PC-9 (cell line): ENCODE data around the gene IPO4. TPM values are rescaled to one million over a fixed set of nuclear protein-coding genes. Genes with fewer than 3 reads are reported as not detected.
"Not testable (repeated sequence)": the region's sequence is repeated elsewhere in the genome, so short reads cannot be mapped to it uniquely, and the experiment has no call there.

Source experiments
- BruUV-seq: library from RNA; stranded (reverse); fragments of 400-500 nt; replicated peaks from 2 replicates; lab custom pipeline; 2021; lab: Mats Ljungman, UMichigan
- CTCF ChIA-PET: fragments of 300-600 bp; sonication (Branson Sonifier 250); formaldehyde crosslinking; loops from one replicate; lab custom pipeline; 2022; ENCODE audit warnings: antibody characterized with exemption; lab: Charles Lee
- POLR2A ChIA-PET: fragments of 300-600 bp; sonication (Branson Sonifier 250); formaldehyde crosslinking; loops from one replicate; lab custom pipeline; 2022; ENCODE audit warnings: antibody characterized with exemption; ENCODE audit not compliant: unreplicated experiment; lab: Charles Lee
- DNase-seq, 2 experiments: peaks; one replicate each; pipeline versions ENCODE4 v3.0.0 to v3.0.0-alpha.2; 2015 to 2022; ENCODE audit warnings: mixed read lengths in 1 of 2
- H2AFZ ChIP-seq: fragments of 200-600 bp; sonication (generic); 2 replicates; pipeline ENCODE4 v1.8.1; 2017; ENCODE audit warnings: antibody characterized with exemption
- H3F3A ChIP-seq: fragments of 200-600 bp; sonication (generic); 2 replicates; pipeline ENCODE4 v1.8.1; 2017; ENCODE audit warnings: antibody characterized with exemption, mild to moderate bottlenecking, low read depth; ENCODE audit not compliant: insufficient read depth
- H3K27ac ChIP-seq: fragments of 200-600 bp; sonication (generic); 2 replicates; pipeline ENCODE4 v1.6.1; 2016; ENCODE audit warnings: mixed run types
- H3K27me3 ChIP-seq: fragments of 200-600 bp; sonication (generic); 2 replicates; pipeline ENCODE4 v1.6.1; 2016; ENCODE audit warnings: low read depth, mixed run types; ENCODE audit not compliant: insufficient read depth
- H3K36me3 ChIP-seq: fragments of 200-600 bp; sonication (generic); 2 replicates; pipeline ENCODE4 v1.6.1; 2016; ENCODE audit warnings: low read depth, mixed run types
- H3K4me1 ChIP-seq: fragments of 200-600 bp; sonication (generic); replicated peaks from 2 replicates; pipeline ENCODE4 v1.6.1; 2016; ENCODE audit warnings: mixed run types; ENCODE audit not compliant: insufficient read depth
- H3K4me2 ChIP-seq: fragments of 200-600 bp; sonication (generic); 2 replicates; pipeline ENCODE4 v1.6.1; 2017; ENCODE audit warnings: mixed run types
- H3K4me3 ChIP-seq: fragments of 200-600 bp; sonication (generic); 2 replicates; pipeline ENCODE4 v1.6.1; 2016; ENCODE audit warnings: mixed run types
- H3K79me2 ChIP-seq: fragments of 200-600 bp; sonication (generic); 2 replicates; pipeline ENCODE4 v1.6.1; 2017; ENCODE audit warnings: low read depth, mixed run types
- H3K9me2 ChIP-seq: fragments of 200-600 bp; sonication (generic); 2 replicates; pipeline ENCODE4 v1.8.1; 2017; ENCODE audit warnings: mild to moderate bottlenecking; ENCODE audit not compliant: insufficient read depth
- H3K9me3 ChIP-seq: fragments of 200-600 bp; sonication (generic); 2 replicates; pipeline ENCODE4 v1.8.1; 2016; ENCODE audit warnings: low read depth; ENCODE audit not compliant: insufficient read depth
- H4K20me1 ChIP-seq: fragments of 200-600 bp; sonication (generic); 2 replicates; pipeline ENCODE4 v1.8.1; 2017; ENCODE audit not compliant: insufficient read depth
- EZH2 ChIP-seq: fragments of 200-600 bp; sonication (generic); IDR thresholded peaks from 2 replicates; pipeline ENCODE4 v1.8.0; 2017; ENCODE audit warnings: antibody characterized with exemption, low read depth
- intact Hi-C: fragments of 100-400 bp; cut with micrococcal nuclease; formaldehyde crosslinking; loops from one replicate; pipeline ENCODE4 v1.10.0; 2022; ENCODE audit not compliant: unreplicated experiment
- total RNA-seq: library from RNA; stranded (reverse); gene quantifications from 2 replicates; pipeline ENCODE4 v1.2.3, GENCODE V29; 2021
- TF ChIP-seq, protein P1 (sequence below): fragments of 200-600 bp; sonication (generic); conservative IDR thresholded peaks from 2 replicates; pipeline ENCODE4 v1.6.1; 2017; ENCODE audit warnings: mixed run types, antibody characterized with exemption, mild to moderate bottlenecking, moderate library complexity

The IPO4 gene
- total RNA-seq, 1 experiment from 2014 or later = 44.1 TPM

DNA sequence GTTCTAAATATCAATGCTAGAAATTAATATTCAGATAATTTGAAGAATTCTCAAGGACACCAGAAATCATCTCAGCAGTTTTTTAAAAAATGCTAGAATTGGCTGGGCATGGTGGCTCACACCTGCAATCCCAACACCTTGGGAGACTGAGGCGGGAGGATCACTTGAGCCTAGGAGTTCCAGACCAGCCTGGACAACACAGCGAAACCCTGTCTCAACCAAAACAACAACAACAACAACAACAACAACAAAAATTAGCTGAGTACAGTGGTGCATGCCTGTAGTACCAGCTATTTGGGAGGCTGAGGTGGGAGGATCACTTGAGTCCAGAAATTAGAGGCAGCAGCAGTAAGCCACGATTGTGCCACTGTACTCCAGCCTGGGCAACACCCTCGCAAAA lies 30.5 kb upstream of the IPO4 start:
- no peaks in the 10 kb centered on the region for H3K9me2 ChIP-seq
- DNase-seq = no peak
- BruUV-seq = no TSS peak

GRCh38 chr14:24216876-24217275 lies 28.3 kb upstream of the IPO4 start:
- H3K79me2 ChIP-seq, H3K27me3 ChIP-seq, H3K4me3 ChIP-seq, H3K9me3 ChIP-seq, H3K4me1 ChIP-seq, DNase-seq, H3K4me2 ChIP-seq, POLR2A ChIA-PET, H3K9me2 ChIP-seq, BruUV-seq, CTCF ChIA-PET, H2AFZ ChIP-seq, H3K36me3 ChIP-seq, H3K27ac ChIP-seq, intact Hi-C loops, H4K20me1 ChIP-seq: not testable (repeated sequence)
- H3F3A ChIP-seq = peaks cover 14% of the 10 kb centered on the region; the same call in 1 of the 2 replicates

More for the DNA sequence above, 30.5 kb upstream of the IPO4 start:
- H3K27me3 ChIP-seq = no peaks in the 10 kb centered on the region
- 0 out of 2 replicates have a peak, but pooled peaks cover 3% of the 10 kb centered on the region for H3K79me2 ChIP-seq
- no peaks in the 10 kb centered on the region for H3K9me3 ChIP-seq
- peaks cover 1% of the 10 kb centered on the region; the same call in 1 of the 2 replicates for H3F3A ChIP-seq
- ChIA-PET POLR2A (no interaction called here), CTCF (interaction anchor here (0.7 kb wide), 1 partner anchor 80 kb away, joined by 10 read pairs; no protein-coding TSS in a partner anchor)
- no peaks in the 10 kb centered on the region for H3K36me3 ChIP-seq
- no peaks in the 10 kb centered on the region; the same call in 1 of the 2 replicates for H4K20me1 ChIP-seq
- no peak overlapping the region for H3K4me3 ChIP-seq
- intact Hi-C loops = no loop called here
- H3K27ac ChIP-seq = no peak overlapping the region
- TF ChIP-seq EZH2 = no peak
- H2AFZ ChIP-seq = no peak overlapping the region
- no peak overlapping the region for H3K4me2 ChIP-seq
- H3K4me1 ChIP-seq = 0 out of 2 replicates have a peak, but pooled peaks cover 4% of the 10 kb centered on the region

- Histone ChIP-seq H3K27me3 (no peaks in the 10 kb centered on the region), H3K4me1 (peaks cover 10% of the 10 kb centered on the region; the same call in 1 of the 2 replicates), H3K4me3 (peak overlapping the region; percentile 73; the same call in 1 of the 2 replicates), H3K4me2 (peak overlapping the region; percentile 80), H3K79me2 (peaks cover 15% of the 10 kb centered on the region), H3F3A (peaks cover 14% of the 10 kb centered on the region; the same call in 1 of the 2 replicates), H4K20me1 (no peaks in the 10 kb centered on the region; the same call in 1 of the 2 replicates), H3K9me3 (no peaks in the 10 kb centered on the region), H3K36me3 (no peaks in the 10 kb centered on the region), H3K9me2 (no peaks in the 10 kb centered on the region), H3K27ac (no peak overlapping the region), H2AFZ (no peak overlapping the region)
- no TSS peak for BruUV-seq
- intact Hi-C loops = no loop called here
- TF ChIP-seq, protein P1, sequence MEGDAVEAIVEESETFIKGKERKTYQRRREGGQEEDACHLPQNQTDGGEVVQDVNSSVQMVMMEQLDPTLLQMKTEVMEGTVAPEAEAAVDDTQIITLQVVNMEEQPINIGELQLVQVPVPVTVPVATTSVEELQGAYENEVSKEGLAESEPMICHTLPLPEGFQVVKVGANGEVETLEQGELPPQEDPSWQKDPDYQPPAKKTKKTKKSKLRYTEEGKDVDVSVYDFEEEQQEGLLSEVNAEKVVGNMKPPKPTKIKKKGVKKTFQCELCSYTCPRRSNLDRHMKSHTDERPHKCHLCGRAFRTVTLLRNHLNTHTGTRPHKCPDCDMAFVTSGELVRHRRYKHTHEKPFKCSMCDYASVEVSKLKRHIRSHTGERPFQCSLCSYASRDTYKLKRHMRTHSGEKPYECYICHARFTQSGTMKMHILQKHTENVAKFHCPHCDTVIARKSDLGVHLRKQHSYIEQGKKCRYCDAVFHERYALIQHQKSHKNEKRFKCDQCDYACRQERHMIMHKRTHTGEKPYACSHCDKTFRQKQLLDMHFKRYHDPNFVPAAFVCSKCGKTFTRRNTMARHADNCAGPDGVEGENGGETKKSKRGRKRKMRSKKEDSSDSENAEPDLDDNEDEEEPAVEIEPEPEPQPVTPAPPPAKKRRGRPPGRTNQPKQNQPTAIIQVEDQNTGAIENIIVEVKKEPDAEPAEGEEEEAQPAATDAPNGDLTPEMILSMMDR = no peak
- no peak for TF ChIP-seq EZH2
- DNase-seq = no peak
- POLR2A ChIA-PET = interaction anchor here (0.7 kb wide), 1 partner anchor 84 kb away, joined by 3 read pairs; the partner anchor contains the start of genes DHRS1 and NOP9
- CTCF ChIA-PET = interaction anchor here (0.8 kb wide), 1 partner anchor 81 kb away, joined by 3 read pairs; no protein-coding TSS in a partner anchor
Observed at GRCh38 chr14:24216345-24216699, 27.7 kb upstream of the IPO4 start.

DNA sequence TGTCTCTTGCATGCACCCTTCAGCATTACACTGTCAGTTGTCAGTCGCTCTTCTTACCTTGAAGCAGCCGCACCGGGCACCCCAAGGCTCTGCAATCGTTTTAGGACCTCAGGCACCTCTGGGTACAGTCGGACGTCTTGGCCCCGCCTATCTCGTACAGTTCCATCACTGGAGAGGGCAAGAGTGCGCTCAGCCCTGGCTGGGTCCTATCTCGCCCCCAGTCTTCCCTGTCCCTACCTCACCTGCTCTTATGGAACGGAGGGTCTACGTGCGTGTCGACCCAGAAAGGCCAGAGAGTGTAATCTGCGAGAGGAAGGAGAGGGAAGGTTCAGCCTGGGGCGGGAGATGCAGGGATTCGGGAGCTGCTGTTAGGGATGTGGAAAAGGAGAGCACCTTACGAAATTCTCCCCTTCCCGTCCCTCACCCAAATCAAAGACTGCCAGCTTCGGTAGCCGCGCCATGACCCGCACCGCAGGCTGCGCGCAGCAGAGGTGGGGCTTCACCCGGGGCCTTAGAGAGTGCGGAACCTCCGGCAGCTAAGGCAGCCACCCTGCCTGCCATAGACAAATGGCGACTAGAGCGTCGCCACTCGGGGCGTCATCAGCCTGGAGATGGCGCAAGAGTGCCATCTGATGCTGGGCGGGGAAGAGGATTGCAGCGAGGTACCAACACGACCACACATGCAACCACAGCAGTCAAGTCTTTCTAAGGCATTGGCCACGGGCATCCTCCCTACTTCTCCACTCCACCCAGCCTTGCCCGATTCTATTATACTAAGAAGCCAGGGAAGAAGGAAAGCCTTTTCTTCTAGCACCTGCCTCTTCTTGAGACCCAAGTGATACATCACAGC lies 27.1 kb upstream of the IPO4 start, which contains the start of gene MDP1:
MDP1 (minus strand) TSS at position 572 of the 850 bp plus-strand sequence; CDS start at position 461, 111 bp downstream.
- POLR2A ChIA-PET = interaction anchor here (0.5 to 0.7 kb wide), 2 partner anchors 33 to 84 kb away, joined by 3 to 4 read pairs; partner anchors contain the start of genes DHRS1 and NOP9
- Histone ChIP-seq H2AFZ (peak within 1 kb of the TSS; percentile 96), H3K36me3 (no peaks in the 10 kb centered on the region), H3K4me3 (peak within 1 kb of the TSS; percentile 73), H3K9me2 (no peaks in the 10 kb centered on the region), H3K4me2 (peak within 1 kb of the TSS; percentile 80), H4K20me1 (no peaks in the 10 kb centered on the region; the same call in 1 of the 2 replicates), H3F3A (peaks cover 14% of the 10 kb centered on the region; the same call in 1 of the 2 replicates), H3K9me3 (no peaks in the 10 kb centered on the region), H3K4me1 (peaks cover 10% of the 10 kb centered on the region; the same call in 1 of the 2 replicates), H3K27me3 (no peaks in the 10 kb centered on the region), H3K79me2 (peaks cover 13% of the 10 kb centered on the region), H3K27ac (peak within 1 kb of the TSS; percentile 36; the same call in 1 of the 2 replicates)
- intact Hi-C loops = no loop called here
- TF ChIP-seq, protein P1 = no peak
- TF ChIP-seq EZH2 = no peak
- peak; percentile 66 to 74 for DNase-seq
- CTCF ChIA-PET = interaction anchor here (0.7 to 0.8 kb wide), 2 partner anchors 81 to 161 kb away, joined by 3 to 4 read pairs; no protein-coding TSS in a partner anchor
- BruUV-seq = no TSS peak
